C4-2B (cell line): ENCODE results near the gene HECW1.

Source experiments
- CTCF ChIP-seq: fragments of 450-650 bp; conservative IDR thresholded peaks from 2 replicates; pipeline ENCODE4 v1.5.1; 2017; ENCODE audit warnings: mild to moderate bottlenecking
- ZFX ChIP-seq: fragments of 450-650 bp; IDR thresholded peaks from 2 replicates; pipeline ENCODE4 v1.6.1; 2017

GRCh38 chr7:43196379-43196778 lies 83.9 kb downstream of the HECW1 start:
- TF ChIP-seq CTCF (no peak), ZFX (no peak)
